ENCODE results near the gene MAL.

Gene MAL

GRCh38 chr2:94997981-94998930 is 27.3 kb upstream of the MAL start:
- no peak for TF ChIP-seq CTCF (conservative IDR thresholded peaks at IDR 0.05)
- TF ChIP-seq ZFX (IDR thresholded peaks at IDR 0.05), result no peak
- H3K27ac ChIP-seq, result no peak overlapping the region

- no peak overlapping the region for H3K27ac ChIP-seq
- no peak for TF ChIP-seq CTCF (conservative IDR thresholded peaks at IDR 0.05)
- no peak for TF ChIP-seq ZFX (IDR thresholded peaks at IDR 0.05)
Measured at GRCh38 chr2:94999431-94999883, 26.1 kb upstream of the MAL start.

- H3K27ac ChIP-seq, result no peak overlapping the region
- no peak for TF ChIP-seq ZFX (IDR thresholded peaks at IDR 0.05)
- no peak for TF ChIP-seq CTCF (conservative IDR thresholded peaks at IDR 0.05)
Measured at GRCh38 chr2:95001051-95001562, 24.4 kb upstream of the MAL start.

GRCh38 chr2:95001701-95002100 is 23.8 kb upstream of the MAL start:
- TF ChIP-seq CTCF (conservative IDR thresholded peaks at IDR 0.05) (no peak), ZFX (IDR thresholded peaks at IDR 0.05) (no peak)

GRCh38 chr2:95002498-95002897 is 23.0 kb upstream of the MAL start:
- no peak overlapping the region for H3K27ac ChIP-seq
- no peak for TF ChIP-seq CTCF (conservative IDR thresholded peaks at IDR 0.05)
- TF ChIP-seq ZFX (IDR thresholded peaks at IDR 0.05), result no peak

More at GRCh38 chr2:95001701-95002100, 23.8 kb upstream of the MAL start:
- no peak overlapping the region for H3K27ac ChIP-seq

- H3K27ac ChIP-seq, result no peak overlapping the region
- no peak for TF ChIP-seq ZFX (IDR thresholded peaks at IDR 0.05)
- TF ChIP-seq CTCF (conservative IDR thresholded peaks at IDR 0.05), result no peak
Measured at GRCh38 chr2:95004287-95004686, 21.2 kb upstream of the MAL start.

- TF ChIP-seq CTCF (conservative IDR thresholded peaks at IDR 0.05) (no peak), ZFX (IDR thresholded peaks at IDR 0.05) (no peak)
- no peak overlapping the region for H3K27ac ChIP-seq
Measured at GRCh38 chr2:95004711-95005110, 20.8 kb upstream of the MAL start.

Measured in C4-2B (cell line).